Kidney epithelial cell (primary cell): ENCODE results near the gene HBA1. TPM values are rescaled to one million over a fixed set of nuclear protein-coding genes. Genes with fewer than 3 reads are reported as not detected.
"Not testable (repeated sequence)": the region's sequence is repeated elsewhere in the genome, so short reads cannot be mapped to it uniquely, and the experiment has no call there.

Experiments used
- DNase-seq: peaks from one replicate; pipeline ENCODE4 v3.0.0-alpha.2; 2010; ENCODE audit warnings: low read depth
- H3K27me3 ChIP-seq: 2 replicates; pipeline ENCODE4 v1.6.0; 2011; ENCODE audit warnings: low read length; ENCODE audit not compliant: control insufficient read depth, insufficient read depth
- H3K36me3 ChIP-seq: 2 replicates; pipeline ENCODE4 v1.5.1; 2011; ENCODE audit warnings: low read length; ENCODE audit not compliant: control insufficient read depth, insufficient read depth
- H3K4me3 ChIP-seq: 2 replicates; pipeline ENCODE4 v1.5.1; 2011; ENCODE audit warnings: low read depth, mild to moderate bottlenecking, control low read depth, low read length
- CTCF ChIP-seq: IDR thresholded peaks from 2 replicates; pipeline ENCODE4 v1.5.1; 2011; ENCODE audit warnings: mild to moderate bottlenecking, moderate library complexity, low read length, control low read depth, inconsistent platforms; ENCODE audit not compliant: insufficient read depth, poor library complexity, severe bottlenecking
- total RNA-seq: library from RNA; depleted of rRNA; stranded (reverse); fragments of >200 nt; gene quantifications from 2 replicates; pipeline ENCODE4 v1.2.3, GENCODE V29; 2015

HBA1 gene
- total RNA-seq, 1 donor from 2014 or later = not detected

DNA sequence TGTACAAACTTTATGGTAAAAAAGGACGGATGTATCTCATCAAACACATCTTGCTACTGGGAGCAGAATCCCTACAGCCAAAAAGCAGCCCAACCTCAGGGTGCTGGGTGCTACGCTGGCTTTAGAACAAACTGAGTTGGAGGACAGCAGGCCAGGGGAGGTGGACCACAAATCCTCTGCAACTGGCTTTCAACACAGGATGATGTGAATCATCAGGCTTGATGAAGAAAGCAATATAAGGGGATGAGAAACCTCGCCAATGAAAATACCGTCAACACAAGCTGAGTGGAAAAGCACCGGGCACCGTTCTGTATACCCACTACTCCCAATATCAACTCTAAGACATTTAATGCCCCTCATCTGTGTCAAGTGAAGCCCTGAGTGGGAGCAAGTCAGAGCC, 18.0 kb downstream of the HBA1 start:
- Histone ChIP-seq H3K27me3 (no peaks in the 10 kb centered on the region), H3K36me3 (peaks cover 7% of the 10 kb centered on the region), H3K4me3 (no peak overlapping the region)
- no peak for TF ChIP-seq CTCF
- no peak for DNase-seq

DNA sequence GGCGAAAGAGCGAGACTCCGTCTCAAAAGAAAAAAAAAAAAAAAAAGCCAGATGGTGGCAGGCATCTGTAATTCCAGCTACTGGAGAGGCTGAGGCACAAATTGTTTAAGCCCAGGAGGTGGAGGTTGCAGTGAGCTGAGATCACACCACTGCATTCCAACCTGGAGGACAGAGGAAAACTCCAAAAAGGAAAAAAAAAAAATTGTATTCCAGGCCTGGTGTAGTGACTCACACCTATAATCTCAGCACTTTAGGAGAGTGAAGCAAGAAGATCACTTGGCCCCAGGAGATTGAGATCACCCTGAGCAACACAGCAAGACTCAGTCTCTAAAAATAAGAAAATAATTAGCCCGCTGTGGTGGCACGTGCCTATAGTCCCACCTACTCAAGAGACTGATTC, 23.9 kb downstream of the HBA1 start:
- Histone ChIP-seq H3K4me3 (no peak overlapping the region), H3K36me3 (peaks cover 3% of the 10 kb centered on the region), H3K27me3 (no peaks in the 10 kb centered on the region)
- peak; percentile 38 for DNase-seq
- TF ChIP-seq CTCF = no peak

DNA sequence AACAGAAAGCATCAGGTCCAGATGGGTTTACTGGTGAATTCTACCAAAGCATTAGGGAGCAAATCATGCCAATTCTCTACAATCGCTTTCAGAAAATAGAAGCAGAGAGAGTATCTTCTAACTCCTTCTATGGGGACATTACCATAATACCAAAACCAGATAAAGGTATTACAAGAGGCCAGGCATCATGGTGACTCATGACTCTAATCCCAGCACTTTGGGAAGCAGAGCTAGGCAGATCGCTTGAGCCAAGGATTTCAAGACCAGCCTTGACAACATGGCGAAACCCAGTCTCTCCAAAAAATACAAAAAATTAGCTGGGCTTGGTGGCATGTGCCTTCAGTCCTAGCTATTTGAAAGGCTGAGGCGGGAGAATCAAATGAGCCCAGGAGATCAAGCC, 26.8 kb downstream of the HBA1 start:
- no peak overlapping the region for H3K4me3 ChIP-seq
- no peak for TF ChIP-seq CTCF
- H3K36me3 ChIP-seq = peaks cover 1% of the 10 kb centered on the region
- no peak for DNase-seq
- no peaks in the 10 kb centered on the region for H3K27me3 ChIP-seq

DNA sequence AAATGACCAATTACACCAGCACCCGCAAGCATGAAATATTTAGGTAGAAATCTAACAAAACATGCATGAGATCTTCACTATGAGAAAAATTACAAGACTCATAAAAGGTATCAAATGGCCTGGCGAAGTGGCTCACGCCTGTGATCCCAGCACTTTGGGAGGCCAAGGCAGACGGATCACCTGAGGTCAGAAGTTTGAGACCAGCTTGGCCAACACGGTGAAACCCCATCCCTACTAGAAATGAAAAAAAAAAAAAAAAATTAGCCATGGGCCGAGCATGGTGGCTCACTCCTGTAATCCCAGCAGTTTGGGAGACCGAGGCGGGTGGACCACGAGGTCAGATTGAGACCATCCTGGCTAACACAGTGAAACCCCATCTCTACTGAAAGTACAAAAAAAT, 27.6 kb downstream of the HBA1 start:
- H3K27me3 ChIP-seq, DNase-seq, H3K4me3 ChIP-seq, H3K36me3 ChIP-seq: not testable (repeated sequence)

GRCh38 chr16:209359-209758, 32.9 kb downstream of the HBA1 start:
- not testable (repeated sequence) for H3K36me3 ChIP-seq, DNase-seq, H3K27me3 ChIP-seq, H3K4me3 ChIP-seq

DNA sequence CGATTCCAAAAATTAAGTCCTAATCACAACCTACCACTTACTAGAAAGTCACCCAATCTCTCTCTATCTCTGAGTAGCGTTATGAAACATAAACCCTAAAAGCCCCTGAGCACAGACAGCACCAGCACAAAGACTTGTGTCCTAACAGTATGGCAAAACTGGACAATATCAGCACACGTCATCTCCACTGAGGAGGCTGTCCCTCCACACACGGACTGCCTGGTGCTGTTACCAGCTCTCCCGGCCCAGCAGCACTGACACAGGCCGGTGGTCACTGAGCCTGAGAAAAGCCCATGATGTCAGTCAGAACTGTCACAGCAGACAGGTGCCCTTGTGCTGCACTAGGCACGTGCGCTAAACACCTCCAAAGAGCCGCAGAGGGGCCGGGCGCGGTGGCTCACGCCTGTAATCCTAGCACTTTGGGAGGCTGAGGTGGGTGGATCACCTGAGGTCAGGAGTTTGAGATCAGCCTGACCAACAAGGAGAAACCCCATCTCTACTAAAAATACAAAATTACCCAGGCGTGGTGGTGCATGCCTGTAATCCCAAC, 35.2 kb downstream of the HBA1 start:
- H3K27me3 ChIP-seq, DNase-seq, H3K4me3 ChIP-seq, H3K36me3 ChIP-seq: not testable (repeated sequence)

GRCh38 chr16:212999-213398, 36.5 kb downstream of the HBA1 start:
- Histone ChIP-seq H3K36me3 (peaks cover 1% of the 10 kb centered on the region), H3K27me3 (no peaks in the 10 kb centered on the region), H3K4me3 (no peak overlapping the region)
- DNase-seq = no peak
- TF ChIP-seq CTCF = no peak
